GM18909 (cell line): ENCODE measurements around the gene LAMA1.
"Not testable (repeated sequence)": the region's sequence is repeated elsewhere in the genome, so short reads cannot be mapped to it uniquely, and the experiment has no call there.

Experiments
- ATAC-seq: cut with Tn5 transposase; IDR thresholded peaks from one replicate; pipeline ENCODE4 v1.9.1; 2021; ENCODE audit warnings: mild to moderate bottlenecking; ENCODE audit not compliant: unreplicated experiment, poor library complexity

LAMA1 gene

GRCh38 chr18:6956999-6957398, 160.6 kb downstream of the LAMA1 start:
- ATAC-seq, result no peak

GRCh38 chr18:6956495-6956894, 161.1 kb downstream of the LAMA1 start:
- no peak for ATAC-seq

DNA sequence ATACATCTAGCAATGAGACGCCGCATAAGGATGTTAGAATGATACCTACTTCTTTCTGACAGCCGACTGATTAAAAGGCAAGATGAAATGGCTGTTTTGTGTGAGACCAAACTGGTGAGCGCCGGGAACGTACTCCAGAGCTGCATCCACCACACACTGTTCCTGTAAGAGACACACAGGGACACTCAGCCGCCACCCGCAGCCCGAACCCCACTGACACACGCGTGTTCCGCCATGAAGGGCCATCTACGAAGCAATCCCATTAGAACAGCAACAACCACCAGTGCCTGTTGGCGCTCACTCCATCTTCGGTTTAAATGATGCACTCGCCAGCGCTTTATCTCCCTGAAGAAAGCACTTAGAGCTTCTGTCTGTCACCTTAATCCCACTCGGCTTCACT, 162.3 kb downstream of the LAMA1 start:
- no peak for ATAC-seq

DNA sequence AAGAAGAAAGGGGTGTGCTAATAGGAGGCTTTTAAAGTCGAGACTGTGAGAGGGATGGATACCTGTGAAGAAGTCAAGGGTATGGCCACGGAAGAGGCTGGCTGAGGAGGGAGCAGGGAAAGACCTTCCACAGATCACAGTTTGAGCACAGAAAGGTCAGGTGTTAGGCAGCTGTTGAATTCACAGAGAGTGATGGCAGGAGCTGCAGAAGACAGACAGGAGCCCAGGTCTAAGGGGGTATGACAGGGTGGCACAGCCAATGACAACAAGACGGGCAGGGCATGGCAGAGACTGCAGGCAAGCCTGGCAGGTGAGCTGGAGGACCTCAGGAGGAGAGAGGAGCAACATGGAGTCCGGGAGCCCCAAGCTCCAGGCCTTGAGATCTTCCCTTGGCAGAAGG, 163.1 kb downstream of the LAMA1 start:
- ATAC-seq, result no peak

DNA sequence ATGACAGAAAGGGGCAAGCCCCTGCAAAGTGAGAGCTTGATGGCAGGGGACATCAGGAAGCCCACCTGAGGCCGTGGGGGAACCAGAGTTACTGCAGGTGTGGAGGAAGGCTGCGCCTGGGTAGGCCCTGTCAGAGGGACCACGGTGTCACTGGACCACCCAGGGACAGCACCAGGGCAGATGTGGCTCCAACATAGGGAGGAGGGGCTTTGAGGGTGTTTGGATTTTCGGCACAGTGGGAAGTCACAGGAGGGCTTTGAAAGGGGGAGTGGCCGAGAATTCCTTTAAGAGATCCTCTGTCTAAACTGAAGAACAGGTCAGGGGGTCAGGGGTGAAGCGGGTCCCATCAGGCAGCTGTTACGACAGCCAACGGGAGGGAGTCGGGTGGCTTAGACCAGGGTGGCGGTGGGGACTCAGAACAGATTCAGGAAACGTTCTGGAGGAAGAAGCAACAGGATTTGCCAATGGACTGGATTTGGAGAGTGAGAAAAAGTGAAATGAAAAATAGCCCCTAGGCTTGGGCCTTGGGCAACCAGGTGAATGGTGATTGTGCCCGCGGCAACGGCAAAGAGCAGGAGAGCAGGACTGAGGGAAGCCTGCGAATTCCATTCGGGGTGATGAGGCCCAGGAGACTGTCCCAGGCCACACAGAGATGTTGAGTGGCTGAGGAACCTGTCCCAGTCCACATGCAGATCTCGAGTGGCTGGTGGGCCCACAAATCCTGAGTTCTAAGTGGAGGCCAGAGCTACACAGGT, 166.1 kb downstream of the LAMA1 start:
- ATAC-seq, result no peak

DNA sequence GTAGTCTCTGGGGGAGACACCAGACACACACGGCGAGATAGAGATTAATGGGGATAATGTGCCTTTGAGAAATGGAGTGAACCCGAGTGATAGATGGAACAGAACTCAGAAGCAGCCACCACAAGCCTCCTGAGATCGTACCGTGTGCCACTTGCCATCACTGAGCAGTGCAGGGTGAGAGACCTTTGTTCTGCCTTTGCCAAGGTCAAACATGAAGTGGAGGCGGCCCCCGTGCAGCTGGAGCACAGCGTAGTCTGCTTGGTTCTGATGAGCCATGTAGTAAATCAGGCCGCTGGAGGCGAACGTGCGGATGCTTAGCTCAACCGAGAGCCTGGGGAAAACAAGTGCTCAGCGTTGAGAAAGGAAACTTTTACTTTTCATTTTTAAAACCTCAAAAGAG, 167.0 kb downstream of the LAMA1 start:
- ATAC-seq, result no peak

DNA sequence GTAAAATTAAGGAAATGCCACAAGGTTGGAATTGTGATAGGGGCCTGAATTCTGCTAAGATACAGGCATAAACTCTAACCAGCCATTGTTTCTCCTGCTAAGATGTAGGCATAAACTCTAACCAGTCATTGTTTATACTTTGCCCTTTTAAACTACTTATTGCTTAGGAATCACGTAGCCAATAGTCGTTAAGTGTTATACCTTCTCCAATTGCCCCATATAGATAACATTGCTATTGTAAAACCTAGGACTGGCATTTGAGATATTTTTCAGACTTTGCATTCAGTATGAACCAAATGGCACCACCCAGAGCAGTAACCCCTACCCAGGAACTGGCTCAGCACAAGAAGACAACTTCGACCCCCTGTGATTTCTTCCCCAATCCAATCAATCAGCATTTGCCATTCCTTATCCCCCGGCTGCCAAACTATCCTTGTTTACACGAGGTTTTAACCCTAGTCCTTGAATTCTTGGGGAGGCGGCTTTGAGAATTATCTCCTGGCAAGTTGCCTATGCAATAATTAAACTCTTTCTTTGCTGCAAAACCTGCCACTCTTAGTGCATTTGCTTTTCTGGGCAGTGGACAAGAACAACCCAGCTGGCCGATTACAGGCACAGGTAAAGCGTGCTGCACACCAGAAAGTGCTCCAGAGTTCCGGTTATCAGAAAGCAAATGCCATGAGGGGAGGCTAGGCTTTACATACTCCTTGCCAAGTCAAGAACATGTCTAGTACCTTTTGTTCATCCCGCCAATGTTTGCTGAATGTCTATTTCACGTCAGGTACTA, 167.6 kb downstream of the LAMA1 start:
- ATAC-seq, result no peak

DNA sequence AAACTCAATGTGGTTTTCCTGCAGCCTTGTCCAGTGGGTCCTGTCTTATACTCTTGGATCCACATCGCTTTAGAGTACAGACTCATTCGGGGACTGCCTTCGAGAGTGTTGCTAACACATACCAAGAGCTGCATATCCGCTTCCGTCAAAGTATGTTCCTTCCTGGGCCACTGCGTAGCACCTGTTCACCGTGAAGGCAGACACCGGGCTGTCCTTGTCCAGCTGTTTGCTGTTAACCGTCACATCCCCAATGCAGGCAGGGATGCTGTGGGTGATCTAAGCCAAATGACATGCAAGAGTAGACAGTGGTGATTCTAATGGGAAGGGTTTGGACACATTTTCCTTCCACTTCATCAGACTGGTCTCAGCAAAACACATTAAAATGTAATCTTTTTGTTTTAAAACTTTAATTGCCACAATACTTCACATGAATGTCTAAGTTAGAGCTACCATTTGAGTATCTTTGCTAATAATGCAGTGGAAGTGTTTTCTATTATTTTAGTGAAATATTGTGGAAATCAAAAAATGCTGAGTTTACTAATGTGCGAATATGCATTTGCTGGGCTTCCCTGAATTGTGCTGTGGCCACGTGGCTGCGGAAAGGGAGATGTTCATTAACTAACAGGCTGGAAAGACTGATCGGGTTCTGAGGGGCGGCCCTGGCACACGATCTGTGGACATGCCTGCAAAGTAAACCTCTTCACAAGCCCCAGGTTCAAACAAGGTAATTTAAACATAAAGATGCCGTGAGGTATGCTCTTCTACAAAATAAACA, 169.1 kb downstream of the LAMA1 start:
- no peak for ATAC-seq

DNA sequence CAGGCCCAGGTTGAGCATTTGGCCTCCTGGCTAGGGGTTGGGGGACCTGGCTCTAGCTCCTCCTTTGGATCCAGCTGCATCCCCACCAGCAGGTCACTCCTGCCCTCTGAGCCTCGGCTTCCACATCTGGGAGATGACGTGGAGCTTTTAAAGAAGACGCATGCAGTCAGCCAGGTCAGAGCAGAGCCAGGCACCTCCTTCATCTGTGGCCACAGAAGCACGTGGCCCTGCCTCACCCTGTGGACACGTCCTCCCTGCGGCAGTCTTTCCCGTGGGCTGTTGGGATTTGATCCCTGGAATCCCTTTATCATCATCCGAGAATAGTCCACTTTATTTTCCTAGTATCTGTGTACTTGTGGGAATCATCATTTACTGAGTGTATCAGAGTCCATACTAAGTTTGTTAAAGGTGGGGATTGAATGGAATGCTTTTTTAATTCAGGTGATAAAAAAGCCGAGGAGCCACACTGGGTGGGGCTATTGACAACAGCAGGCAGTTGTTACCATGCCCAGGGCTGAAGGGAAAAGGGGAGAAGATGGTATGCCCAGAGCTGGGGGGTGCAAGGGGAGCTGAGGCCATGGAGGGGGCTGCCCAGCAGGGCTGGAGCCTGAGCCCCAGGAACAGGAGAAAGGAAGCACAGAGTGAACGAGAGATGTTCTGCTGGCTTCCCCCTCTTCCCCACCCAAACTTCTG, 170.1 kb downstream of the LAMA1 start:
- no peak for ATAC-seq

GRCh38 chr18:6943143-6943542, 174.5 kb downstream of the LAMA1 start:
- no peak for ATAC-seq

- no peak for ATAC-seq
Measured at GRCh38 chr18:6942742-6943141, 174.9 kb downstream of the LAMA1 start.

- ATAC-seq, result no peak
Measured at GRCh38 chr18:6941996-6942395, 175.6 kb downstream of the LAMA1 start.

DNA sequence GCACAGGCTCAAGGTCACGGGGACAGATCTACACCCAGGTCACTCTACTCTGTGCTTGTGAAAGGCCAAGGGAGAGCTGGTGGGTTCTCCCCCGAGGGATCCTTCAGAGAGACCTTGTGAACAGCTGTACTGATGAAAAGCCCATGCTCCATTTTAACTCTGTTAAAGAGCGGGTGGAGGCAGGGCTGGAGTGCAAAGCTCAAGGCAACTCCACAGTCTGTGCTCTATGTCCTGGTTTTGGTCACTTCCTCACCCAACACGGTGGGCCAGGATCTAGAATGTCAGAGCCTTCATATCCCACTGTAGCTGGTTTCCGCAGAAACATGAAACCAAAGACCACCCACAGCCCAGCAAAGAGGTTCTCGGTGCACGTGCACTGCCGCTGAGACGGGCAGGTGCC, 177.1 kb downstream of the LAMA1 start:
- ATAC-seq, result no peak

DNA sequence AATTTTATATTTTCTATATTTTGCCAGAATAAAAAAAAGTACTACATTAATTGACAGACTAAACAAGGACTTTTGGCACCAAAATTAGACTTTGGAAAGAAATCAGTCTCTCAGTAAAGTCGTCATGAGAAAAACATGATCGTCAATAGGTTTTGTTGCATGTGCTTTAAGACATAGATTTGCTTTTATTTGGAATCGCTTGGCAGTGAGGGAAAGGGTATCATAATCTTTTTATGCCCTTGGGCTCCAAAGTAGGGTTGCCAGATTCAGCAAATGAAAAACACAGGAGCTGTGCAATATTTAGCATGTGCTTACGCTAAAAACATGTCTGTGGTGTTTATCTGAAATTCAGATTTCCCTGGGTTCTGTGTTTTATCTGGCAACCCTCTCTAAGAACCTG, 177.6 kb downstream of the LAMA1 start:
- ATAC-seq, result no peak

GRCh38 chr18:6938403-6938802, 179.2 kb downstream of the LAMA1 start:
- ATAC-seq, result not testable (repeated sequence)

DNA sequence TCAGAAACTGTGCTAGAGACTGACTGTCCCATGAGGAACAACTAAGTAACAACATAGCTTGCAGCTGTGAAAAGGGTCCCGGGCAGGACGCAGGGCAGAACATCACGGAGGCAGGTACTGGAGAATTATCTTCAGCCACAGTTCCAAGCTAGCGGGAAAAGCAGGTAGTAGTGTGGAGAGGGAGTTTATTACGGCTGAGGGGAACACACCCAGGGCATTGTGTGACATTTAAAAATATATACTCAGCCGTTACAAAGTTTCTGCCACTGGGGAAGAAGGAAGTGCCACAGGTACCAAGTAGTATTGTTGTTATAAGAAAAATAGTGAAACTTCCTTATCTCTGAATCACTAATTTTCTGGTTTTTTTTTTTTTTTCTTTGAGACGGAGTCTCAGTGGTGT, 179.6 kb downstream of the LAMA1 start:
- no peak for ATAC-seq

GRCh38 chr18:6934859-6935258, 182.7 kb downstream of the LAMA1 start:
- ATAC-seq, result no peak

DNA sequence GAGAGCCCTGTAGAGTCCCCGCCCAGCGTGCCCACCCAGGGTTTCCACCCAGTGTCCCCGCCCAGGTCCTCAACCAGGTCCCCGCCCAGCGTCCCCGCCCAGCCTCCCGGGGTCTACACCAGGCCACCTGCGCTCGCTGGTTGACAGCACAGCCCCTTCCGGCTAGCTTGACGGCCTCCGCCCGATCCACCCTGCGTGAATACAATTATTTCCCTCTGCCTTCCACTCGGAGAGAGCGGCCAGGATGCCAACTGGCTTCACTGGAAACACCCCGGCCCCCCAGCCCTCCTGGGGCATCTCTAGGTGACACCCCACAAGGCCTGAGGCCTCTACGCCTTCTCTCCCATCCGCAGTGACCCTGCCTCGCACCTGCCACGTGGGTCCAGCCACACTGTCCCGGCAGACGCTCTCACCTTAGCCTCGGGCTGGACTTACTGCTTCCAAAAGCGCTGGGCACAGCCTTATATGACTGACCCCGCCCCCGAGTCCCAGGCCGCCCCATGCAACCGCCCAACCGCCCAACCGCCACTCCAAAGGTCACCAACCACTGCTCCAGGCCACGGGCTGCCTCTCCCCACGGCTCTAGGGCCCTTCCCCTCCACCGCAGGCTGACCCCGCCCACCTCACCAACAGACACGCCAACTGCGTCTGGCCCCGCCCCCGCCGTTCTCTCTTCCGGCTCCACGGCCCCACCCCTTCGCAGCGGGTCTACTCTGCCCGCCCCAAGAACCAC, 188.1 kb downstream of the LAMA1 start:
- ATAC-seq, result no peak

DNA sequence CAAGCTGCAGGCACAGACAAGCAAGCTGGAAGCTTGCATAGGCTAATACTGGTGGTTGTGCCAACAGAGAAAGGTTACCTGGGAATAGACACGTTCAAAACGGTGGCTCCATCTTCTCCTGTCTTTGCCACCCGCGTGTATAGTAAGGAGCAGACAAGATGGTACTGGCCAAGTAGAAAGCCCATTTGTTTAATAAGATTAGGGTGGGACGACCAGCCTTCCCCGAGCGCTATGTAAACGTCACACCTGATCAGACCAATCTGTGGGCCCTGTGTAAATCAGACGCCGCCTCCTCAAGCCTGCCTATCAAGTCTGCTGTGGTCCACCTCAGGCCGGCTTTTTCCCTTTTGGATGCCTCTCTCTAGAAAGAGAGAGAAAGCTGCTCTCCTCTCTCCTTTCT, 189.2 kb downstream of the LAMA1 start:
- no peak for ATAC-seq

DNA sequence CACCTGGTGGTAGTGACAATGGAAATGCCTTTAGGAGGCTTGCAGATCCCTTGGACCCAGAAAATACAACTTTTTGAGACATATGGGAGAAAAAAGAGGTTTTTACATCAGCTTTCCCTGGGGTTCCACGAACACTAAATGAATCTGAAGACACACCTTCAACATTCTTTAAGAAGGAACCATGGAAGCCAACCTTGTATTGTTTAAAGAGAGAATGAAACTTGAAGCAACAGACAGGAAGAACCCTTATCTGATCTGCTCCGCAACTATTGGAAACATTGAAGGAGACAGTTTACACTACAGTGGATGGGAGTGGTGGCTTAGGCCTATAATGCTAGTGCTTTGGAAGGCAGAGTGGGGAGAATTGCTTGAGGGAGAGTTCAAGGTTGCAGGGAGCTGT, 190.4 kb downstream of the LAMA1 start:
- ATAC-seq, result no peak
